ENCODE data around the gene SYNE4. TPM values are rescaled to one million over a fixed set of nuclear protein-coding genes. Genes with fewer than 3 reads are reported as not detected.
A peak's percentile ranks its signal among the peaks of the same experiment; 100 is the strongest.

SYNE4 gene, protein sequence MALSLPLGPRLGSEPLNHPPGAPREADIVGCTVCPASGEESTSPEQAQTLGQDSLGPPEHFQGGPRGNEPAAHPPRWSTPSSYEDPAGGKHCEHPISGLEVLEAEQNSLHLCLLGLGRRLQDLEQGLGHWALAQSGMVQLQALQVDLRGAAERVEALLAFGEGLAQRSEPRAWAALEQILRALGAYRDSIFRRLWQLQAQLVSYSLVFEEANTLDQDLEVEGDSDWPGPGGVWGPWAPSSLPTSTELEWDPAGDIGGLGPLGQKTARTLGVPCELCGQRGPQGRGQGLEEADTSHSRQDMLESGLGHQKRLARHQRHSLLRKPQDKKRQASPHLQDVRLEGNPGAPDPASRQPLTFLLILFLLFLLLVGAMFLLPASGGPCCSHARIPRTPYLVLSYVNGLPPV
- 6.2 and 6.3 TPM in 2 replicates for total RNA-seq
- 8.7 and 11.4 TPM in 2 replicates for polyA plus RNA-seq

- Histone ChIP-seq H3K4me3 (peak within 1 kb of the TSS; percentile 16), H3K9me3 (ENCODE audit: low read depth) (no peaks in the 10 kb centered on the region), H3K27ac (no peak within 1 kb of the TSS), H3K27me3 (no peaks in the 10 kb centered on the region), H3K4me1 (ENCODE audit: low read depth) (no peaks in the 10 kb centered on the region), H3K36me3 (no peaks in the 10 kb centered on the region)
- TF ChIP-seq CTCF (IDR thresholded peaks at IDR 0.05; ENCODE audit: low read depth, low read length) = no peak
- peak in 1 of 2 donors; percentile 56 for DNase-seq (ENCODE audit: low read depth in 1 of 2, low spot score in 1 of 2)
Measured at GRCh38 chr19:36008336-36008978, at the start of gene SYNE4. Gene SYNE4 (minus strand): TSS chr19:36008813. CDS start chr19:36008681, 132 bp downstream.

- Histone ChIP-seq H3K4me1 (ENCODE audit: low read depth) (no peaks in the 10 kb centered on the region), H3K36me3 (no peaks in the 10 kb centered on the region), H3K9me3 (ENCODE audit: low read depth) (no peaks in the 10 kb centered on the region), H3K27me3 (no peaks in the 10 kb centered on the region), H3K4me3 (peak within 1 kb of the TSS; percentile 38), H3K27ac (peak within 1 kb of the TSS; percentile 85)
- peak; percentile 94 to 96 for DNase-seq (ENCODE audit: low read depth in 1 of 2, low spot score in 1 of 2)
- no peak for TF ChIP-seq CTCF (IDR thresholded peaks at IDR 0.05; ENCODE audit: low read depth, low read length)
Measured at GRCh38 chr19:36054733-36055686, 46.4 kb upstream of the SYNE4 start, which contains the start of gene WDR62. Gene WDR62 (plus strand): TSS chr19:36054897. CDS start chr19:36054972, 75 bp downstream.

- peak; percentile 47 for TF ChIP-seq CTCF (IDR thresholded peaks at IDR 0.05; ENCODE audit: low read depth, low read length)
- no peaks in the 10 kb centered on the region for H3K27me3 ChIP-seq
- DNase-seq (ENCODE audit: low read depth in 1 of 2, low spot score in 1 of 2) = peak; percentile 99 to 100
- peak within 1 kb of the TSS; percentile 85 for H3K27ac ChIP-seq
- no peaks in the 10 kb centered on the region for H3K9me3 ChIP-seq (ENCODE audit: low read depth)
- H3K4me1 ChIP-seq (ENCODE audit: low read depth) = no peaks in the 10 kb centered on the region
- H3K4me3 ChIP-seq = peak within 1 kb of the TSS; percentile 38
- no peaks in the 10 kb centered on the region for H3K36me3 ChIP-seq
Measured at GRCh38 chr19:36054119-36054732, 45.6 kb upstream of the SYNE4 start, which contains the start of gene THAP8. Gene THAP8 (minus strand): TSS chr19:36054285. CDS start chr19:36054217, 68 bp downstream.

GRCh38 chr19:36051637-36052036, 43.0 kb upstream of the SYNE4 start:
- no peaks in the 10 kb centered on the region for H3K4me1 ChIP-seq (ENCODE audit: low read depth)
- no peaks in the 10 kb centered on the region for H3K27me3 ChIP-seq
- H3K27ac ChIP-seq = no peak overlapping the region
- H3K4me3 ChIP-seq = no peak overlapping the region
- no peaks in the 10 kb centered on the region for H3K36me3 ChIP-seq
- no peak for TF ChIP-seq CTCF (IDR thresholded peaks at IDR 0.05; ENCODE audit: low read depth, low read length)
- no peaks in the 10 kb centered on the region for H3K9me3 ChIP-seq (ENCODE audit: low read depth)
- no peak for DNase-seq (ENCODE audit: low read depth in 1 of 2, low spot score in 1 of 2)

Data from cardiac muscle cell (in vitro differentiated cells and primary cell).